Thoracic aorta (tissue), 2 donors: ENCODE data around the gene SNN. TPM values are rescaled to one million over a fixed set of nuclear protein-coding genes. Genes with fewer than 3 reads are reported as not detected.

ENCODE experiments used
- ATAC-seq: fragments of 150-250 bp; one replicate; pipeline ENCODE4 v1.8.0; 2017; ENCODE audit warnings: low read depth; ENCODE audit not compliant: insufficient number of reproducible peaks, low FRiP score
- DNase-seq: peaks from one replicate; pipeline ENCODE4 v3.0.0-alpha.2; 2020; ENCODE audit warnings: low spot score
- H3K27ac ChIP-seq, 2 donors: fragments of 200-600 bp; sonication (generic); 1 replicate in 1 of 2; 2 replicates in 1 of 2; pipeline ENCODE4 v1.5.1; 2016; ENCODE audit warnings: mild to moderate bottlenecking in 2 of 2, moderate library complexity in 2 of 2
- H3K27me3 ChIP-seq: fragments of 200-600 bp; sonication (generic); replicated peaks from 2 replicates; pipeline ENCODE4 v1.6.0; 2016; ENCODE audit warnings: mild to moderate bottlenecking; ENCODE audit not compliant: insufficient read depth
- H3K36me3 ChIP-seq: fragments of 200-600 bp; sonication (generic); one replicate; pipeline ENCODE4 v1.5.1; 2016
- H3K4me1 ChIP-seq, 2 donors: fragments of 200-600 bp; sonication (generic); 1 replicate in 1 of 2; 2 replicates in 1 of 2; pipeline versions ENCODE4 v1.5.1 to v1.6.0; 2016; ENCODE audit warnings: low read depth in 2 of 2, mild to moderate bottlenecking in 1 of 2; ENCODE audit not compliant: control insufficient read depth in 1 of 2
- H3K4me3 ChIP-seq: fragments of 200-600 bp; sonication (generic); 2 replicates; pipeline ENCODE4 v1.5.1; 2016; ENCODE audit warnings: mild to moderate bottlenecking
- H3K9me3 ChIP-seq: fragments of 200-600 bp; sonication (generic); 2 replicates; pipeline ENCODE4 v1.5.1; 2016
- total RNA-seq, 2 donors: library from RNA; depleted of rRNA; stranded (reverse); fragments of >200 nt; gene quantifications; one replicate each; pipeline versions ENCODE4 v1.1.0 to v1.2.3, GENCODE V29; 2016
- TF ChIP-seq, protein P1 (sequence below): fragments of 200-600 bp; sonication (generic); IDR thresholded peaks from one replicate; pipeline ENCODE4 v1.5.1; 2019; ENCODE audit warnings: antibody characterized with exemption

SNN gene
- total RNA-seq, 2 donors from 2014 or later, result 14.6 to 21.4 TPM

- H3K27me3 ChIP-seq, result no peaks in the 10 kb centered on the region
These were observed 28.2 kb downstream of the SNN start for GRCh38 chr16:11696266-11697012.

DNA sequence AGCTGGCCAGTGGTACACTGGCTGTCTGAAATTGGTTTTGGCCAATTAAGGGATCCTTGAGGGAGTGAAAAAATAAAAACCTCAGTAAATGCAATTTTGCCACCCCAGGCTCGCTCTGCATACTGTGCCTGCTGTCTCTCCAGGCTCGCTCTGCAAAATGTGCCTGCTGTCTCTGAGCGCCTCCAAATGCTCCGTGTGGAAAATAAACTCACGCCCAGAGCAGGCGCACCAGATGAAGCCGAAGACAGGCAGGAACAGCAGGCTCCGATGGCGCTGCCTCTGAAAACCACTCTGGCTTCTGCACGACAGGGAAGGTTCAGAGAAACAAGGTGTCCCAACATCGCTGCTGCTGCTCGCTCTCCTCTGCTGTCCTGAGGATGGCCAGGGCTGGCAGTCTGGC, 29.1 kb downstream of the SNN start:
- no peak overlapping the region for H3K4me3 ChIP-seq
- no peak overlapping the region for H3K27ac ChIP-seq
- DNase-seq (no peak), ATAC-seq (no peak)
- no peaks in the 10 kb centered on the region for H3K9me3 ChIP-seq
- H3K36me3 ChIP-seq, result peaks cover 22% of the 10 kb centered on the region
- no peaks in the 10 kb centered on the region for H3K4me1 ChIP-seq
- TF ChIP-seq, protein P1, sequence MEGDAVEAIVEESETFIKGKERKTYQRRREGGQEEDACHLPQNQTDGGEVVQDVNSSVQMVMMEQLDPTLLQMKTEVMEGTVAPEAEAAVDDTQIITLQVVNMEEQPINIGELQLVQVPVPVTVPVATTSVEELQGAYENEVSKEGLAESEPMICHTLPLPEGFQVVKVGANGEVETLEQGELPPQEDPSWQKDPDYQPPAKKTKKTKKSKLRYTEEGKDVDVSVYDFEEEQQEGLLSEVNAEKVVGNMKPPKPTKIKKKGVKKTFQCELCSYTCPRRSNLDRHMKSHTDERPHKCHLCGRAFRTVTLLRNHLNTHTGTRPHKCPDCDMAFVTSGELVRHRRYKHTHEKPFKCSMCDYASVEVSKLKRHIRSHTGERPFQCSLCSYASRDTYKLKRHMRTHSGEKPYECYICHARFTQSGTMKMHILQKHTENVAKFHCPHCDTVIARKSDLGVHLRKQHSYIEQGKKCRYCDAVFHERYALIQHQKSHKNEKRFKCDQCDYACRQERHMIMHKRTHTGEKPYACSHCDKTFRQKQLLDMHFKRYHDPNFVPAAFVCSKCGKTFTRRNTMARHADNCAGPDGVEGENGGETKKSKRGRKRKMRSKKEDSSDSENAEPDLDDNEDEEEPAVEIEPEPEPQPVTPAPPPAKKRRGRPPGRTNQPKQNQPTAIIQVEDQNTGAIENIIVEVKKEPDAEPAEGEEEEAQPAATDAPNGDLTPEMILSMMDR, result no peak
- no peaks in the 10 kb centered on the region for H3K27me3 ChIP-seq

More at GRCh38 chr16:11696266-11697012, 28.2 kb downstream of the SNN start:
- Histone ChIP-seq H3K4me3 (no peak overlapping the region), H3K36me3 (peaks cover 26% of the 10 kb centered on the region), H3K4me1 (no peaks in the 10 kb centered on the region), H3K27ac (no peak overlapping the region), H3K9me3 (no peaks in the 10 kb centered on the region)
- TF ChIP-seq, protein P1, result no peak
- ATAC-seq (no peak), DNase-seq (no peak)

GRCh38 chr16:11698271-11698689, 30.0 kb downstream of the SNN start:
- H3K36me3 ChIP-seq, result peaks cover 22% of the 10 kb centered on the region
- no peak overlapping the region for H3K4me3 ChIP-seq
- TF ChIP-seq, protein P1, result no peak
- ATAC-seq (no peak), DNase-seq (no peak)
- H3K27me3 ChIP-seq, result no peaks in the 10 kb centered on the region
- no peak overlapping the region for H3K27ac ChIP-seq
- no peaks in the 10 kb centered on the region for H3K4me1 ChIP-seq
- no peaks in the 10 kb centered on the region for H3K9me3 ChIP-seq

GRCh38 chr16:11699234-11699894, 31.1 kb downstream of the SNN start:
- no peak for DNase-seq
- Histone ChIP-seq H3K9me3 (no peaks in the 10 kb centered on the region), H3K4me3 (no peak overlapping the region), H3K4me1 (no peaks in the 10 kb centered on the region), H3K36me3 (peaks cover 22% of the 10 kb centered on the region), H3K27ac (no peak overlapping the region), H3K27me3 (no peaks in the 10 kb centered on the region)
- ATAC-seq, result no peak
- TF ChIP-seq, protein P1, result no peak

DNA sequence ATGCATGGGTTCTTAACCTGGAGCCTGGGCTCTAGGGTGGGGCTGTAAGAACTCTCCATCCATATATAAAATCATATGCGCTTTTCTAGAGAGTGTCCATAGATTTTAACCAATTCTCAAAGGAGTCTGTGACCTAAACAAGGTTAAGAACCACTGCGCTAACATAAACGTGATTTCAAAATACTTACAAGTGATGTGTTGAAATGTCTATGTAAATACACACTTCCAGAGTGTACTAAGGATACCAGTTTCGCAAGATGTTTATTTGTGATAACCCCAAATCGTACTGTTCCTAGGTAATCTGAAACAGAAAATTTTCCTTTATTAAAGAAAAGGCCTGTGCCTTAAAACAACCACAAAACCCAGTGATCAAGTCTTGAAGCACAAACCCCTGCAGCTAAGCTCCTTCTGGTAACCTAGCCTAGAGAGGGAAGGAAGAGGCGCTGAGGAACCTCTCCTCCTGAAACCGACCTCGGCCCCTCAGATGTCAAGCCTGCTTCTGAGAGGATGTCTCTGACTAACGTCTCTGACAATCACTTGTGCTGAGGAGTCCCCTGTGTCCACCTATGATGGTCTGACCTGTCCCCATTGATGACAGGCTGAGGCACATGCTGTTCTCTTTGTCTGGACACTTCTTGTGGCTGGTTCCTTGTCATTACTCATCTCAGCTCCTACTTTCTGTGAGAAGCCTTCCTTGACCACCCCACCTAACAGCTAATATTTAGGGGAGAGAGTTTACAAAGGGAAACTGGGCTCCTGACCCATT, 32.2 kb downstream of the SNN start:
- Histone ChIP-seq H3K9me3 (no peaks in the 10 kb centered on the region), H3K4me3 (no peak overlapping the region)

More for the DNA sequence above, 32.2 kb downstream of the SNN start:
- H3K27me3 ChIP-seq, result no peaks in the 10 kb centered on the region
- TF ChIP-seq, protein P1, result no peak
- peaks cover 21% of the 10 kb centered on the region for H3K36me3 ChIP-seq
- H3K4me1 ChIP-seq, result peaks cover 0 to 4% of the 10 kb centered on the region in 2 donors
- H3K27ac ChIP-seq, result no peak overlapping the region
- no peak for DNase-seq
- ATAC-seq, result no peak
